Thyroid gland (tissue), 4 donors: Measurements from ENCODE around the gene ASPSCR1.

Experiments used
- POLR2A ChIP-seq, 2 donors: fragments of 450-650 bp; IDR thresholded peaks; one replicate each; pipeline ENCODE4 v1.6.1; 2017; ENCODE audit warnings: antibody characterized with exemption in 2 of 2, mild to moderate bottlenecking in 2 of 2, moderate library complexity in 1 of 2
- TF ChIP-seq, protein P1 (sequence below), 6 experiments: fragments of 200-600 bp in 3 of 6; fragments of 450-650 bp in 3 of 6; sonication (generic) in 3 of 6; IDR thresholded peaks; one replicate each; pipeline ENCODE4 v1.5.1; 2016 to 2019; ENCODE audit warnings: antibody characterized with exemption in 6 of 6, mild to moderate bottlenecking in 2 of 6, inconsistent platforms in 1 of 6, moderate library complexity in 1 of 6

DNA sequence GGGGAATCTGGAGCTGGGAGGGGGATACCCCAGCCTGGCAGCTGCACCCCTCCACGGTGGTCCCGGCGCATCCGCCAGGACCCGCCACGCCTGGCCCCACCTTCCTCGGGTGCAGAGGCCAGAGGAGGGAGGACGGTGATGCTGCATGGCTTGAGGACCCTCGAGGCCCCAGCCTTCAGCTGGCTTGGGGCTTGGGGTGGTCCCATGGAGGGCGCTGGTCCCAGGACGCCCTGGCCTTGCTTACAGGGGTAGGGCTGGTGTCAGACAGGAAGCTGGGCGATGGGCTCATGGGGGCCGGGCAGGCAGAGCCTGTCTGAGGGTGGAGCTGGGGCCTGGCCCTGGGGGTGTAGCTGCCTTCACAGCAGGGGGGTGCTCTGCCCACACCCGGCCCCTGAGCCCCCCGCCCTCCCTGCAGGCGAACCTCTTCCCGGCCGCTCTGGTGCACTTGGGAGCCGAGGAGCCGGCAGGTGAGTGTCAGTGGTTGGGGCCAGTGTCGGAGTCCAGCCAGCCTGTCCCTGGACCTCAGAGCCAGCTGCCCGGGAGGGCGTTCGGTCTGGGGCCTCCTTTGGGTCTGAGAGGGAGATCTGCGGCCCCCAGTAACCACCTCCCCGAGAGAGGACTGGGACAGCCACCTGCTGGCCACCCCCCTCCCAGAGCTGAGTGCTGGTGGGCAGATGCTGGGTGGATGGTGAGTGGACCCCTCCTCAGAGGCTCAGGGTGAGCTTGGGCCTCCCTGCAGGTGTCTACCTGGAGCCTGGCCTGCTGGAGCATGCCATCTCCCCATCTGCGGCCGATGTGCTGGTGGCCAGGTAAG is 38.8 kb downstream of the ASPSCR1 start:
- no peak for TF ChIP-seq POLR2A (IDR thresholded peaks at IDR 0.05)
- TF ChIP-seq, protein P1, sequence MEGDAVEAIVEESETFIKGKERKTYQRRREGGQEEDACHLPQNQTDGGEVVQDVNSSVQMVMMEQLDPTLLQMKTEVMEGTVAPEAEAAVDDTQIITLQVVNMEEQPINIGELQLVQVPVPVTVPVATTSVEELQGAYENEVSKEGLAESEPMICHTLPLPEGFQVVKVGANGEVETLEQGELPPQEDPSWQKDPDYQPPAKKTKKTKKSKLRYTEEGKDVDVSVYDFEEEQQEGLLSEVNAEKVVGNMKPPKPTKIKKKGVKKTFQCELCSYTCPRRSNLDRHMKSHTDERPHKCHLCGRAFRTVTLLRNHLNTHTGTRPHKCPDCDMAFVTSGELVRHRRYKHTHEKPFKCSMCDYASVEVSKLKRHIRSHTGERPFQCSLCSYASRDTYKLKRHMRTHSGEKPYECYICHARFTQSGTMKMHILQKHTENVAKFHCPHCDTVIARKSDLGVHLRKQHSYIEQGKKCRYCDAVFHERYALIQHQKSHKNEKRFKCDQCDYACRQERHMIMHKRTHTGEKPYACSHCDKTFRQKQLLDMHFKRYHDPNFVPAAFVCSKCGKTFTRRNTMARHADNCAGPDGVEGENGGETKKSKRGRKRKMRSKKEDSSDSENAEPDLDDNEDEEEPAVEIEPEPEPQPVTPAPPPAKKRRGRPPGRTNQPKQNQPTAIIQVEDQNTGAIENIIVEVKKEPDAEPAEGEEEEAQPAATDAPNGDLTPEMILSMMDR (IDR thresholded peaks at IDR 0.05), result no peak
